Measurements from ENCODE around the gene PLEK2. TPM values are rescaled to one million over a fixed set of nuclear protein-coding genes. Genes with fewer than 3 reads are reported as not detected.

PLEK2 gene
- polyA plus RNA-seq, 6 donors from 2014 or later = 1.4 TPM; not detected in 5

DNA sequence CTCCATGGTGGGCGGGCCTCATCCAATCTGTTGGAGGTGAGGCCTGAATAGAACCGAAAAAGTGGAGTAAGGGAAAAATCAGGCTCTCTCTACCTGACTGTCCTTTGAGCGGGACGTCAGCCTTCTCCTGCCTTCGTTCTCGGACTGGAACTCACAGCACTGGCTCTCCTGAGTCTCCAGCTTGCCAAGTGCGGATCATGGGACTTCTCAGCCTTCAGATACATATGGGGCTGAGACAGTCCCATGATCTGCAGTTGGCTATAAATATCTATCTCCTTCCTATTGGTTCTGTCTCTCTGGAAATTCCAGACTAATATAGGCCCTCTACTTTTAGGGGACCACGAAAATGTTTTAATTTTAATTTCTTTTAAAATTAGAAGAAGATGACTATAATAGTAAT is 29.7 kb upstream of the PLEK2 start:
- DNase-seq = no peak
- no peaks in the 10 kb centered on the region for H3K9me3 Mint-ChIP-seq
- no peaks in the 10 kb centered on the region for H3K36me3 Mint-ChIP-seq
- H3K27ac Mint-ChIP-seq = peak overlapping the region in 1 of 6 donors; percentile 26
- H3K4me1 Mint-ChIP-seq = no peaks in the 10 kb centered on the region
- no peak for ATAC-seq (ENCODE audit: low read depth in 2 of 2)
- H3K4me3 Mint-ChIP-seq = no peak overlapping the region
- H3K27me3 Mint-ChIP-seq = peaks cover 3 to 38% (median 34%) of the 10 kb centered on the region in 3 donors

DNA sequence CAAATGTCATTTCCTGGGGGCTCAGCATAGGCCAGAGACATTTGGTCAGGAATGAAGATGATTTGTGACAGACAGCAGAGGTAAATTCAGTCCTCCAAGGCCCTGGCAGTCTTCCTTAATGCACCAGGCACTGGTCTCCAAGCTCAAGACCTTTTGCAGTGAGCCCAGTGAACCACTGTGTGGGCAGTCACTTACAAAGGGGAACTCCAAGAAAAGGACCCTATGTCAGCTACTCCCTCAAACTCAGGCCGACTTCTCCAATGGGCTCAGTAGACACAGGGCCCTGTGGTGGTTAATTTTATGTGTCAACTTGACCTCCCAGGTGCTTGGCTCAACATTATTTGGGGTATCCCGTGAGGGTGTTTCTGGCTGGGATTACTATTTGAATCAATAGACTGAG is 29.3 kb upstream of the PLEK2 start:
- ATAC-seq (ENCODE audit: low read depth in 2 of 2) (no peak), DNase-seq (no peak)
- no peaks in the 10 kb centered on the region for H3K36me3 Mint-ChIP-seq
- H3K4me3 Mint-ChIP-seq = no peak overlapping the region
- peak overlapping the region in 1 of 6 donors; percentile 26 for H3K27ac Mint-ChIP-seq
- H3K9me3 Mint-ChIP-seq = no peaks in the 10 kb centered on the region
- H3K27me3 Mint-ChIP-seq = peaks cover 3 to 38% (median 34%) of the 10 kb centered on the region in 3 donors
- no peaks in the 10 kb centered on the region for H3K4me1 Mint-ChIP-seq

DNA sequence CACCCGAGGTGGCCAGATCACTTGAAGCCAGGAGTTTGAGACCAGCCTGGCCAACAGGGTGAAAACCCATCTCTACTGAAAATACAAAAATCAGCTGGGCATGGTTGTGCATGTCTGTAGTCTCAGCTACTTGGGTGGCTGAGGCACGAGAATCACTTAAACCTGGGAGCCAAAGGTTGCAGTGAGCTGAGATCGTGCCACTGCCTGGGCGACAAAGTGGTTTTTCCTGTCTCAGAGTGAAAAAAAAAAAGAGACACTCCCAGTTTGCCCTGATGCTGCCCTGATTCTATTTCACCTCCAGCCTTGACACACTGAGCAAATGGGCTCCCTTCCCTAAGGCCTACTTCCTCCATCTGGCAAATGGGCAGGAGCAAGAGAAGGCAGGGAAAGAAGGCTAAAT is 28.5 kb upstream of the PLEK2 start:
- H3K36me3 Mint-ChIP-seq = no peaks in the 10 kb centered on the region
- H3K27ac Mint-ChIP-seq = no peak overlapping the region
- DNase-seq (no peak), ATAC-seq (ENCODE audit: low read depth in 2 of 2) (no peak)
- H3K27me3 Mint-ChIP-seq = peaks cover 3 to 38% (median 34%) of the 10 kb centered on the region in 3 donors
- no peaks in the 10 kb centered on the region for H3K9me3 Mint-ChIP-seq
- H3K4me1 Mint-ChIP-seq = no peaks in the 10 kb centered on the region
- no peak overlapping the region for H3K4me3 Mint-ChIP-seq

DNA sequence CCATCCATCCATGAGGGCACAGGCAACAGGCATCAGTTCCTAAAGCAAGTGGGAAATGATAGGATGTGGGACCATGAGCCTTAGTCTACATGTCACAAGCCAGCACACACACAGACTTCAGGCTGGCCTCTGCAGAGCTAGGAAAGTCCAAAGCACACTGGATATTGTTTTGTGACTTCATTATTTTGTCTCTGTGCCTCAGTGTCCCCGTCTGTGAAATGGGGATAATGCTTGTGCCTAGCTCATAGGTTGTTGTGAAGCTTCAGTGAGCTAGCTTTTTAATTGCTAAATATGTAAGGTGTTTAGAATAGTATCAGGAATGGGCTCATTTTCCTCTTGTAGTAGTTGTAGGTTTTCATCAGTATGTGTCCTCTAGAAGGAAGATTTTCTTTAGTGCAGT is 27.0 kb upstream of the PLEK2 start:
- Mint-ChIP-seq H3K27ac (no peak overlapping the region), H3K27me3 (peaks cover 7 to 29% (median 23%) of the 10 kb centered on the region in 3 donors), H3K36me3 (no peaks in the 10 kb centered on the region), H3K9me3 (no peaks in the 10 kb centered on the region), H3K4me1 (peaks cover 0 to 4% (median 2%) of the 10 kb centered on the region in 3 donors), H3K4me3 (no peak overlapping the region)
- no peak for DNase-seq
- ATAC-seq (ENCODE audit: low read depth in 2 of 2) = no peak

DNA sequence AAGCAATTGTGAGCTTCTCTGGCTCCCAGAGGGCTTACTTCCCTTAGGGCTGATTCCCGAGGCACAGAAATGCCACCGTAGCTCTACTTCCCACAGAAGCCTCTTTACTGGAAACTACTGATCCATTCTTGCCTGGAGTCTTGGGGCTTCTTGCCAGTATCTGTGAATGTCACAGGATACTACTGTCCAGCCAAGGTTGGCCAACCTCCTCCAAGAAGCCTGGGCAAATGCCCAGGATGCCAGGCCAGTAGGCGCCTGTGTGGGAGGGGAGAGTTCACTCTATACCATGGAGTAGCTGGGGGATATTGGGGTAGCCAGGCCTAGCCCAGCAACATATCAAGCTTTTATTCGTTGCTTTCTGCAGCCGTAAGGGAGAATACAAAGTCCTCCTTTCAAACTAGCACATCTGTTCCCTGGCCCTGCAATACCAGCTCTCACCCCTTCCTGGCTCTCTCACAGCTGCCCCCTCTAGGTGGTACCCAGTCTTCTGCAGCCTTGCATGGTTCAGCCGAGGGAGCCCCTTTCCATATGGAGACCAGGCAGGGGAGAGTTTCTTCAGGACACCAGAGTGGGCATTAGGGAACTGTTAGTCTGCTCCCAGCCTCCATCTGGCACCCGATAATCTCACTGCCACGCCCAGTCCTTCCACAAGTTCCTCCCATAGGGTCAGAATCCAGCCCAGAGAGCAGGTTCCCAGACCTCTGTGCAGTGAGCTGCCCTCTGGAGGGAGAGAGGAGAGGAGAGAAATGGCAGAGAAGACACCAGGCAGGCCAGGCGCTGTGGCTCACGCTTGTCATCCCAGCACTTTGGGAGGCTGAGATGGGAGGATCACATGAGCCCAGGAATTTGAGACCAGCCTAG is 24.3 kb upstream of the PLEK2 start:
- Mint-ChIP-seq H3K4me1 (peaks cover 0 to 4% (median 2%) of the 10 kb centered on the region in 3 donors), H3K27me3 (peaks cover 7 to 14% (median 13%) of the 10 kb centered on the region in 3 donors), H3K36me3 (no peaks in the 10 kb centered on the region), H3K9me3 (no peaks in the 10 kb centered on the region), H3K27ac (no peak overlapping the region), H3K4me3 (peak overlapping the region in 1 of 8 donors; percentile 26)
- DNase-seq = no peak
- no peak for ATAC-seq (ENCODE audit: low read depth in 2 of 2)

DNA sequence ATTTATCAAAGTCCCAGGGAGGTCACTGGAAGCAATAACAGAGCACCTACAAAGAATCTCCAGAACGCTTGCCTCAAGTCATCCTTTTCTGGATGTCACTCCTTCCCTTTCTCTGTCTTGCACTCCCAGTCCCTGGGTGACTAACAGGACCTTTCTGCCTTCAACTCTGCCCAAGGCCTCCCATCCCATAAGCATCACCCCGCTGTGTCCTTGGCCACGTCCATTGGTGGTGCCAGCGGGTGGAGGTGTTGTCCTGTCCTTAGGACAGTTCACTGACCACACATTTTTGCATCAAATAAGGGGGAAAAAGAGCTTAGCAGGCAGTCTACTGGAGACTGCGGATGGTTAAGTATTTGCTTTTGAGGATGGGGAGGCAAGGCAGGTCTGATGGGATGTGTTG is 23.6 kb upstream of the PLEK2 start:
- Mint-ChIP-seq H3K27ac (peak overlapping the region in 1 of 6 donors; percentile 26), H3K36me3 (no peaks in the 10 kb centered on the region), H3K4me1 (peaks cover 0 to 4% (median 2%) of the 10 kb centered on the region in 3 donors), H3K9me3 (no peaks in the 10 kb centered on the region), H3K27me3 (peaks cover 7 to 14% (median 13%) of the 10 kb centered on the region in 3 donors), H3K4me3 (no peak overlapping the region)
- DNase-seq (no peak), ATAC-seq (ENCODE audit: low read depth in 2 of 2) (no peak)

DNA sequence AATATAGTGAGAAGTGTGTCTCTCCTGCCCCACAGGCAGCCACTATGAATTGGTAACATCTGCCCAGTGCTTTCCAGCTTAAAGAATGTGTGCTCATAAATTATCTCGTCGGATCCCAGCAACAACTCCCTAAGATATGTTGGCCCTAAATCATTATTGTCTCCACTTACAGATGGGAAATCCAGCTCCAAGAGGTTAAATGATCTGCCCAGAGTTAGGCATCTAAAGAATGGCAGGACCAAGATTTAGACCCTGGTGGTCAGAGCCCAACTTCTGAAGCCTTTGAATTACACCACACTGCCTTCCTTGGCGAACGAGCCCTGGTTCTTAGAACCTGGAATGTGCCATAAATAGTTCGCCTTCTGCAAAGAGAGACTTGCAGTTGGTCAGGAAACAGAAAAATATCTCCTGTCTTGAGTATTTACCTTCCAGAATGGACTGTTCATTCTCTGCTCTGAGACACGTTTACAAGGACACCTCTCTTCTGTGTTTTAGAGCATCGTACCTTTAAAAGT is 20.1 kb upstream of the PLEK2 start:
- no peak for DNase-seq
- ATAC-seq (ENCODE audit: low read depth in 2 of 2) = no peak

DNA sequence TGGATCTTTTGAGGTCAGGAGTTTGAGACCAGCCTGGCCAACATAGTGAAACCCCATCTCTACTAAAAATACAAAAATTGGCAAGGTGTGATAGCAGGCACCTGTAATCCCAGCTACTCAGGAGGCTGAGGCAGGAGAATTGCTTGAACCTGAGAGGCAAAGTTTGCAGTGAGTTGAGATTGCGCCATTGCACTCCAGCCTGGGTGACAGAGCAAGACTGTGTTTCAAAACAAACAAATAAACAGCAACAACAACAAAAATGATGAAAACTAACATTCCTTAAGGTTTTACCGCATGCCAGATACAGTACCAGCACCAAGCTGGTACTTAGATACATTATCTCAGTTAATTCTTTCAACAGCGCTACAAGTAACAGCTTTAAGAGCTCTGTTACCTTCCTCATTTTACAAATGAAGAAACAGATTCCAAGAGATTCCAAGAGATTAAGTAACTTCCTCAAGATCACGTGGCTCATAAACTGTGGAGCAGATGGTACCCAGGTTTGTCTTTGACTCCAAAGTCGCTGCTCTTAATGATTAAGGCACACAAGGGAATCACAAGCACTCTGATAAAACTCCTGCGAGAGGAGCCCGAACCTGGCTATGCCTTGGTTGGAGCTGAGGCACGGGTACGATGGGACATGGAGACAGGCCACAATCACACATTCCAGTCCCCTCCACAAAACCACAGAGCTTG is 17.7 kb upstream of the PLEK2 start:
- no peak for ATAC-seq (ENCODE audit: low read depth in 2 of 2)
- H3K4me1 Mint-ChIP-seq = peaks cover 0 to 10% (median 6%) of the 10 kb centered on the region in 3 donors
- DNase-seq = no peak
- peak overlapping the region in 1 of 6 donors; percentile 12 for H3K27ac Mint-ChIP-seq
- H3K4me3 Mint-ChIP-seq = no peak overlapping the region
- H3K27me3 Mint-ChIP-seq = peaks cover 12 to 22% (median 17%) of the 10 kb centered on the region in 3 donors
- H3K36me3 Mint-ChIP-seq = no peaks in the 10 kb centered on the region
- no peaks in the 10 kb centered on the region for H3K9me3 Mint-ChIP-seq

More for the DNA sequence above, 20.1 kb upstream of the PLEK2 start:
- peaks cover 4 to 10% (median 8%) of the 10 kb centered on the region in 3 donors for H3K27me3 Mint-ChIP-seq
- H3K36me3 Mint-ChIP-seq = no peaks in the 10 kb centered on the region
- no peaks in the 10 kb centered on the region for H3K9me3 Mint-ChIP-seq
- H3K4me1 Mint-ChIP-seq = peaks cover 0 to 6% (median 4%) of the 10 kb centered on the region in 3 donors
- H3K27ac Mint-ChIP-seq = peak overlapping the region in 1 of 6 donors; percentile 23
- H3K4me3 Mint-ChIP-seq = no peak overlapping the region

DNA sequence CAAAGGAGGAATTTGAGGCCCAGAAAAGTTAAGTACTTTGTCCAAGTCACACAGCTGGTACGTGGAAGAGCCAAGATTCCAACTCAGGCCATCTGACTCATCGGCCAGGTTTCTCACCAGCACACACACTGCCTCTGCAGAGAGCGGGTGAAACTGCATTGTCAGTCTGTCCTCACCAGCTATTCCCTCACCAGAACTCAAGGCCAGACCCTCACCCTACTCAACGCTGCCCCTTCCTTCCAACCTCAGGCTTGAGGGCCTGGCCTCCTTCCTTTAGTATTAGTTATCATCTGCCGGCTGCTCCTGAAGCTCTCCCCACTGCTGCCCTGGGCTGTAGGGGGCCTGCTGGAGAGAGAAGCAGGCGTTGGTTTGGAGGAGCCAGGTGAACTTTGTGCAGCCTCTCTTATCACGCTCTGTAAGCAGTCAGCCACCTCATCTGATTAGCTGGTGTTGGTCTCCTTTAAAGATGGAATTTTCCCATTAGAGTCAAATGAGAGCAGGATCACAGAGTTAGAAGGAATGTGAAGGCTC is 16.6 kb upstream of the PLEK2 start:
- Mint-ChIP-seq H3K9me3 (no peaks in the 10 kb centered on the region), H3K27ac (no peak overlapping the region)
- ATAC-seq (ENCODE audit: low read depth in 2 of 2) = no peak

DNA sequence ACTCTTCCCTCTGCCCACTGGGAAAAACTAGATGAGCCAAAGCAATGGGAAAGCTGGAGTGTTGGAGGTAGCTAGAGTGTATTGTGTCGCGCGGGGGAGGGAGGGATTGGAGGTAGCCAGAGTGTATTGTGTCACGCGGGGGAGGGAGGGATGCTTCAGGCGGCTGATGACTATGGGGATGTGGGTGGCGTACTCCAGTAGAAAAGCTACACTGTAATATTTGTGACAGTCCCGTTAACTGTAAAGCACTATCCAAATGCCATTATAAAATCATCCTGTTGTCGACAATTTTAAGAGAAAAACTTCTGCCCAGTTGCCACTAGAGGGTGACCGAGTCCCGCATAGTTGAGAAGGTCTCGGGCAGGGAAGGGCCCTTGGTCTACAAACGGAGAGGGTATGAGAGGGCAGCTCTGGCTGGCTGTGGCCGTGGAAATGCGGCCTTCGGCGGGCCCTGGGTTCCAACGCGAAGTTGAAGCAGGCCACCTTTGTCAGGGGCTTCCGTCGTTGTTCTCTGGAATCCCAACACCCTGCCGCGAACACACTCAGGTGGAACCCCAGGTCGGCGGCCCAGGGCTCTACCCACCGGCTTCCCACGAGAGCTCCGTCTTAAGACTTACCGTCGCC is 15.1 kb upstream of the PLEK2 start:
- H3K4me1 Mint-ChIP-seq = peaks cover 0 to 8% (median 6%) of the 10 kb centered on the region in 3 donors
- peak; percentile 72 for DNase-seq
- H3K9me3 Mint-ChIP-seq = no peaks in the 10 kb centered on the region
- H3K27me3 Mint-ChIP-seq = peaks cover 17 to 31% (median 22%) of the 10 kb centered on the region in 3 donors
- no peak overlapping the region for H3K27ac Mint-ChIP-seq
- ATAC-seq (ENCODE audit: low read depth in 2 of 2) = peak; percentile 75 to 91
- H3K36me3 Mint-ChIP-seq = no peaks in the 10 kb centered on the region
- H3K4me3 Mint-ChIP-seq = no peak overlapping the region

More for the DNA sequence above, 16.6 kb upstream of the PLEK2 start:
- no peak for DNase-seq
- H3K36me3 Mint-ChIP-seq = no peaks in the 10 kb centered on the region
- peaks cover 15 to 29% (median 17%) of the 10 kb centered on the region in 3 donors for H3K27me3 Mint-ChIP-seq
- H3K4me1 Mint-ChIP-seq = peaks cover 0 to 8% (median 6%) of the 10 kb centered on the region in 3 donors
- H3K4me3 Mint-ChIP-seq = no peak overlapping the region

DNA sequence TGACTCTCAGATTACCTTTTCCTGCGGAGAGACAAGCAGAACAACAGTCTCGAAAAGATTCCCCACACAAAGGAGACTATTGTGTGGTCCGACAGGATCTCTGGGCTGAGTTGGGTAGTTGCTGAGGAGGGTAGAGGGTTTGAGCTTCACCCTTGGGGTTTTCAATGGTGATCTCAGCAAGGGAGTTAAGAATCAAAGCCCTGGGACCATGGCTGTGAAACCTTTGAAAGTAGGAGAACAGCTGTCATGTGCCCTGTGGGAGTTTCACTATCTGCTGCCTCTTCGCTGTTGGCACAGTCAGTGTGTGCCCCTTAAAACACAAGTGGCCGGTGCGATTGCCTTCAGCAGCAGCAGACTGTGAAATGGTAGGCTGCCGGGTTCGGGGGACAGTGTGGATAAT is 14.2 kb upstream of the PLEK2 start:
- Mint-ChIP-seq H3K4me1 (peaks cover 0 to 8% (median 6%) of the 10 kb centered on the region in 3 donors), H3K9me3 (no peaks in the 10 kb centered on the region), H3K27me3 (peaks cover 17 to 31% (median 22%) of the 10 kb centered on the region in 3 donors), H3K4me3 (no peak overlapping the region), H3K27ac (no peak overlapping the region), H3K36me3 (no peaks in the 10 kb centered on the region)
- ATAC-seq (ENCODE audit: low read depth in 2 of 2) (no peak), DNase-seq (no peak)

DNA sequence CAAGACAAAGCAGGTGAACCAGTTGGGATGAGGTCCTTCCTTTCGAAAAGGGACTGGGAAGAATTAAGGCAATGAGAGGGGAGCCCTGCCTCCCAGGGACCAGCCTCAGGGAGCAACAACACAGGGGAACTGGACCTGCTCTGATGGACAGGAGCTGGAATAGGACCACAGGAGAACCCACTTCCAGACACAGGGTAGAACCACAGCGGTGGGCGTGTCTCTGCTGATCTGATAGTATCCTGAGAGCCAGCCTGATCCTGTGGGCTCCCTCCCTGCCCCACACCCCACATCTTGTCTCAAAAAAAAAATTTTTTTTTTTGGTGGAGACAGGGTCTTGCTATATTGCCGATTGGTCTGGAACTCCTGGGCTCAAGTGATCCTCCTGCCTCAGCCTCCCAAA is 13.6 kb upstream of the PLEK2 start:
- Mint-ChIP-seq H3K27me3 (peaks cover 17 to 31% (median 22%) of the 10 kb centered on the region in 3 donors), H3K9me3 (no peaks in the 10 kb centered on the region), H3K36me3 (no peaks in the 10 kb centered on the region), H3K27ac (no peak overlapping the region), H3K4me3 (no peak overlapping the region), H3K4me1 (peaks cover 0 to 8% (median 6%) of the 10 kb centered on the region in 3 donors)
- DNase-seq (no peak), ATAC-seq (ENCODE audit: low read depth in 2 of 2) (no peak)

DNA sequence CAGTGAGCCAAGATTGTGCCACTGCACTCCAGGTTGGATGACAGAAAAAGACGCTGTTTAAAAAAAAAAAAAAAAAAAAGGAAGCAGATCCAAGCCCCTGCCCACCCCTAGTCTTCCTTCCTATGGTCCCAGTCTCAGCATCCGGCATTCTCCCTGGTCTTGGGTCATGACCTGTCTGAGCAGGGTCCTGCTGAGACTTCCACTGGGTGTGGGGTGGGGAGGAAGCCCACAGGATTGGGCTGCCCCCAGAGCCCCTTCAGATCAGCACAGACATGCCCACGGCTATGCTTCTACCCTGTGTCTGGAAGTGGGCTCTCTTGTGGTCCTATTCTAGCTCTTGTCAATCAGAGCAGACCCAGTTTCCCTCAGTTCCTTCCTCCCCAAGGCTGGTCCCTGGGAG is 12.6 kb upstream of the PLEK2 start:
- H3K4me3 Mint-ChIP-seq = no peak overlapping the region
- peaks cover 20 to 31% (median 22%) of the 10 kb centered on the region in 3 donors for H3K27me3 Mint-ChIP-seq
- no peaks in the 10 kb centered on the region for H3K36me3 Mint-ChIP-seq
- DNase-seq (no peak), ATAC-seq (ENCODE audit: low read depth in 2 of 2) (no peak)
- H3K9me3 Mint-ChIP-seq = no peaks in the 10 kb centered on the region
- H3K4me1 Mint-ChIP-seq = peaks cover 0 to 8% (median 6%) of the 10 kb centered on the region in 3 donors
- peak overlapping the region in 2 of 6 donors; percentile 44 to 81 for H3K27ac Mint-ChIP-seq

Measured in naive B cell (primary cell).